HG02981 (cell line): ENCODE data around the gene SAP25.

Experiments used
- ATAC-seq: cut with Tn5 transposase; IDR thresholded peaks from one replicate; pipeline ENCODE4 v1.9.1; 2021; ENCODE audit warnings: mild to moderate bottlenecking, moderate library complexity; ENCODE audit not compliant: unreplicated experiment

Gene SAP25

DNA sequence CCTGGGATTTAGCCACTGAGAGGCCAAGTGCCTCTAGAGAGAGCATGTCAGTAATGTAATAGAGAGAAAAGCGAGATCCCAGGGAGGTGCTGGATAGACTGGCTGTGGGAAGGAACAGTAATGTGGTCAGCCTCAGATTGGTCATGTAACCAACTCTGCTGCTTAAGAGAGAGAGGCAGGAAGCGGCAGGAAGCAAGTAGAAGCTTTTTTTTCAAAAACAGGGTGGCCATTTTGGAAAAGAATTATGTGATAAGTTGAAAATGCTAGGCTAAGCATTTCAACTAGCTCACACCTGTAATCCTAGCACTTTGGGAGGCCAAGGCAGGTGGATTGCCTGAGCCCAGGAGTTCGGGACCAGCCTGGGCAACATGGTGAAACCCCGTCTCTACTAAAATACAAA lies 24.7 kb upstream of the SAP25 start:
- no peak for ATAC-seq

- ATAC-seq: no peak
Observed at GRCh38 chr7:100595188-100595587, 21.5 kb upstream of the SAP25 start.

DNA sequence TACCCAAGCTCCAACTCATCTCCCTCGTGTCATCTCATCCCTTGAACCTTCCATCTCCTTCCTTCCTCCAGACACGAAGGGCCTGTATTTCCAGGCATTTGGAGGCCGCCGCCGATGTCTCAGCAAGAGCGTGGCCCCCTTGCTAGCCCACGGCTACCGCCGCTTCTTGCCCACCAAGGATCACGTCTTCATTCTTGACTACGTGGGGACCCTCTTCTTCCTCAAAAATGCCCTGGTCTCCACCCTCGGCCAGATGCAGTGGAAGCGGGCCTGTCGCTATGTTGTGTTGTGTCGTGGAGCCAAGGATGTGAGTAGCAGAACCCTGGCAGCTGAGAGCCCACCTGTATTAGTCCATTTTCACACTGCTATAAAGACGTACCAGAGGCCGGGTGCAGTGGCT lies 17.9 kb upstream of the SAP25 start:
- no peak for ATAC-seq

DNA sequence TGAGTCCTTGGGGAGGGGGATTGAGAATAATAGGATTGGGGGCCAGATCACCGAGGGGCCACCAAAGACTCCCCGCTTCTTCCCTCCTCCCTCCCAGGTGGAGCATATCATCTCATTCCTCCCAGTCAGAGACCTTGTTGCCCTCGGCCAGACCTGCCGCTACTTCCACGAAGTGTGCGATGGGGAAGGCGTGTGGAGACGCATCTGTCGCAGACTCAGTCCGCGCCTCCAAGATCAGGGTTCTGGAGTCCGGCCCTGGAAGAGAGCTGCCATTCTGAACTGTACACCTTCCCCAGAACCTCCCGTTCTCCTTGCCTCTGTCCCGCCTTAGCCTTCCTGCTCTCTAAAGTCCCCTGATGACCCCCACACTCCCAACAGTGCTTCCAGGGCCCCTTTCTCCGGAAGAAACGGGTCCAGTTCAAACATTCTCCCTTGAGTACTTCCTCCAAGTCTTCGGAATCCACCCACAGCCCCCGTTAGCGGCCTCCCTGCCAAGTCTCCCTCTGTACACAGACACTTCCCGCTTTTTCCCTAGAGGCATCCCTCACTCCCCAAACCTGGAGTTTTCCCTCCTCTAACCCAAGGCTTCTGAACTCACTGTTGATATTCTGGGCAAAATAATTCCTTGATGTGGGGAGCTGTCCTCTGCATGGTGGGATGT lies 16.5 kb upstream of the SAP25 start:
- ATAC-seq: no peak

DNA sequence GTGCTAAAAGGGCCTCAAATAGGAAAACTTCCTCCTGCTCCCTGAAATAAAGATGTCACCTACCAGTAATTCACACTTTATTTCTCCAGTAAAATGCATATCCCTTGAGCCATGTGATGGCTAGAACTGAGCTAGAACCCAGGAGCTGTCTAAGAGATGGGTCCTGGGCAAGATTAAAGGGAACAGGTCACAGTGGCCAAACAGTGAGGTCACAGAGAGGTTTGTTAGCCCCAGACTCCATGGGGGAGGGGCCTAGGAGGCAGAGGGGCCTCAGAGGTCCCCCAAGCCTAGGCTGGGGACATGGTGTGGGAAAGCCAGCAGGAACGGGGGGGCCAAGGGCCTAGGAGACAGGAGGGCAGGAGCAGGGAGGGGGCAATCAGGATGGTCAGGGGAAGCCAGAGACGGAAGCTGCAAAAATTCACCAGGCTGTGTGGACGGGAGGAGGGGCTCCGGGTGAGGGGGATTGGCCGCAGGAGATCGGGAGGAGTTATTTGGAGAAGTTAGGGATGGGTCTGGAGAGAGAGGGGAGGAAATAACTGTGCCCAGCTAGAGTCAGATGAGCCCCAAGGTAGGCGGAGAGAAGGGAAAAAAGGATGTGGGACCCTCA lies 15.7 kb upstream of the SAP25 start:
- no peak for ATAC-seq

- ATAC-seq: no peak
Observed at GRCh38 chr7:100588438-100588837, 14.7 kb upstream of the SAP25 start.

DNA sequence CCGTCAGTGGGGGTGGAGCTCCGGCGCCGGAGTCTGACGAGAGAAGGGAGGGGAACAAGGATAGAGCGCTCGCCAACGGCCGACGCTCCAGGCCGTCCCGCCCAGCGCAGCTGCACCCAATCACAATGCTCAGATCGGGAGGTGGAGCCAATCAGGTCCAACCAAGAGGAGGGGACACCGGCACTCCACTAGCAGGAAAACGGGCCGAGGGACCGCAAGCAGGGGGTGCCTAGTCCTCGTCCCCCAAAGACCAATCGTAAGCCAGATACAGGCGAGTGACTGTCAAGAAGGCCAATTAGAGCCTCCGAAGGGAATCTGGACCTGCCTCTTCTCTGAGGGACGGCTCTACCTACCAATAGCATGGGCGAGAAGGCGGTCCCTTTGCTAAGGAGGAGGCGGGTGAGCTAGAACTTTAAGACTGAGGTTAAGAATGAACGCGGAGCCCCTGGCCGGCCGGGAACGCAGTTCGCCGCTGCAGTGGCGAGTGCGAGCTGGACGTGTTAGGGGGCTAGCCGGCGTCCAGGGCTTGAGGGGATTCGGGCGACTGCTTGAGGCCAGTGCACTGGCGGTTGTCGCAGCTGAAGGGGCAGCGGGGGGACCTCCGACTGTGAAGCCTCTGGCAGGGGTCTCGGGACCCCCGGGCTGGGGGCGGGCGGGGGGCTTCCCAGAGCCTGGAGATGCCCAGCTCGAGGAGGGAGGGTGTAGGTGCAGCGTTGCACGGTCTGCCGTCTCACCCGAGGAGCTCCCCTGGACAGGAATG lies 12.7 kb upstream of the SAP25 start, which contains the start of gene FBXO24:
Gene FBXO24, plus strand, starts transcription at position 63 of the 760 bp plus-strand sequence. Its CDS starts 298 bp downstream, at position 361.
- peak; percentile 82 for ATAC-seq

GRCh38 chr7:100585511-100586265 lies 12.0 kb upstream of the SAP25 start, which contains the start of gene LRCH4:
LRCH4 (minus strand) TSS chr7:100586129; CDS start chr7:100586100, 29 bp downstream.
- ATAC-seq: no peak

DNA sequence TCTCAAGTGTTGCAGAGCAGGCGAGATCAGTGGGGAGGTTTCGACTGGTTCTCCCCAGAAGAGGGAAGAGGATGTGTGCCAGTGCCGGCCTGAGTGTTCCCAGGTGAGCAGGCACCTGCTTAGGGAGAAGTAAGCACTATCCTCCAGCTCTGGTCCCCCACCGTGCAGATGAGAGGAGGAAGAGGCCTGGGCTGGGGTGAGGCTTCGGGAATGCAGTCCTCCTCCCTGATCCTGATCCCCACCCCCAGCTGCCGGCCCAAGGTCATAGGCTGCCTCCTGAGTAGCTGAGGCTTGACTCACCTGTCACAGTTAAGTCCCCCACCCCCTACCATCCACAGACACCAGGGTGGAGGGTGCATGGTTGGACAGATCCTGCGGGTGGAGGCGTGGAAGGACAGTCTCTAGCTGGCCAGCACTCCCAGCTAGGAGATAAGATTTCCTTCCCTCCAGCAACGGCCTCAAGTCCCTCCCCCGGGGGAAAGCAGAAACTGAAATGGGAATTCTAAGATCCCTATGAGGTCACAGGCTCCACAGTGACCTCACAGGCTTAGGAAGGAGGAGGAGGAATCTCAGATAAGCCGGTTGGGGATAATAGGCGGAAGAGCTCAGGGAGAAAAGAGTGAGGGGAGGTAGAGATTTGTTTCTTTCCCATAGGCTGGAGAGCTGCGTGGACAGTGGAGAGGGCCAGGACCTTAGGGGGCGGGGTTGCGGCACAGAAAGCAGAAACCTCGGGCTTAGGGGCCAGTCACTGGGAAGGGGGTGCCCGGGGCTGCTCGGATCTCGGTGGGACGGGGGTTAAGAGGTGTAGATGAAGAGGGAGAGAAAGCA lies 11.2 kb upstream of the SAP25 start:
- ATAC-seq: no peak

DNA sequence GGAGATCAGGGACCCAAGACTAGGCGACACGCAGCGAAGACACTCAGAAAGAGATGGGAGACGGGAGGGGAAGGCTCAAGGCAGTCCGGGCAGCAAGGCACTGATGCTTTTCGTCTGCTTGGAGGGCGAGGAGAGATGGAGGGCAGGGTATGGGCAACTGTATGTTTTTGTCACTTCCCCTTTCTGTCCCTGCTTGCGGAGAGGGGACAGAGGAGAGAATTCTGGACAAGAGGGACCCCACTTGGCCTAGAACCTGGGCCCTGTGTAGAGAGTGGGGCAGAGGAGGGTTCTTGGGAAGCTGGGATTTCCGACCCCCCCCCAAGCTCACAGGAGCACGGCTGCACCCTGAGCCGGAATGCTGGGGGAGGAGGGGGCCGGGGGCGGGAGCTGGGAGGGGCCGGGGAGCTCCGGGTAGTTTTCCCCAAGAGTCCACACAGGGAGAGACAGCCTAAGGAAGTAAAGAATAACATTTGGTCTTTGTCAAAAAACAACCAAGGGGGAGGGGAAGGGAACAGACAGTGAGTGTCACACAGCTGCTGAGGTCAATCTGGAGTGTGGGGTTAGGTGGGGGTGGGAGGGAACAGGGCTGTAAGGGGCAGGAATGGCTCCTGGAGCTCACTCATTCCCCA lies 10.5 kb upstream of the SAP25 start:
- no peak for ATAC-seq

GRCh38 chr7:100583132-100584053 lies 9.7 kb upstream of the SAP25 start:
- ATAC-seq: no peak

DNA sequence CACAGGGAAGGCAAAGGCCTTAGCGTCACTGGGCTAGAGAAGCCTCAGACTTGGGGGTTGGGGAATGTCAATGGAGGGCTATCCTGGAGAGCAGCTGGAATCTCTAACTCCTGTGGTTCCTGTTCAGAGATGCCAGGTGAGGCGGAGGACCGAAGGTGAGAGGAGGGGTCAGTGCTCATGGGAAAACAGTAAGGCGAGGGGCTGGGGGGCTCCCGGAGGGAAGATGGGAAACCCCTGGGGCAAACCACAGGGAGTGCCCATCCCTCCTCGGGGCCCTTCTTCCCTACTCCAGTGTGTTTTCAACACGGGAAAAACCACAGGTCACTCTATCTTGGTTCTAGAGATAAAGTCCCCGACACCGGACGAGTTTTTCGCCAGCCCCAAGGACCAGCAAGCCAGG lies 8.9 kb upstream of the SAP25 start:
- ATAC-seq: no peak

DNA sequence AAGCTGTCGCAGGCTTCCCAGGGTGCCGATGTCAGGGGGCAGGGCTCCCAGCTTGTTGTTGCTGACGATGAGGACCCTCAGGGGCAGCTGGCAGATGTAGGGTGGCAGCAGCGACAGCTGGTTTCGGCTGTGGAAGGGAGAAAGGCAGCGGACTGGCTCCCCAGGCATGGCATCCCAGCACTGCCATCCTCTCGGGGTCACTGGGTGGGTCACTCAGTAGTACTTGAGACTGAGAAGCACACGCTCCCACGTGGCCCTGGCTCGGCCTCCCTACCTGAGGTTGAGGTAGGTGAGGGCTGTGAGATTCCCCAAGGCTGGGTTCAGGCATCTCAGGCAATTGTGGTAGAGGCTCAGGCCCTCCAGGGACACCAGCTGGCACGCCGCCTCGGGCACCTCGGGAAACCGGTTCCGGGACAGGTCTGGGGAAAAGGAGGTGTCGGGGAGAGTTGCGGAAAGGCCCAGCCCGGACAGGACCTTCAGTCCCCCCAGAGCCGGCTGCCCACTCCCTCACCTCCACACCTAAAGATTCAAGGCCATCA lies 8.4 kb upstream of the SAP25 start:
- ATAC-seq: no peak

GRCh38 chr7:100580466-100581283 lies 7.0 kb upstream of the SAP25 start:
- no peak for ATAC-seq

DNA sequence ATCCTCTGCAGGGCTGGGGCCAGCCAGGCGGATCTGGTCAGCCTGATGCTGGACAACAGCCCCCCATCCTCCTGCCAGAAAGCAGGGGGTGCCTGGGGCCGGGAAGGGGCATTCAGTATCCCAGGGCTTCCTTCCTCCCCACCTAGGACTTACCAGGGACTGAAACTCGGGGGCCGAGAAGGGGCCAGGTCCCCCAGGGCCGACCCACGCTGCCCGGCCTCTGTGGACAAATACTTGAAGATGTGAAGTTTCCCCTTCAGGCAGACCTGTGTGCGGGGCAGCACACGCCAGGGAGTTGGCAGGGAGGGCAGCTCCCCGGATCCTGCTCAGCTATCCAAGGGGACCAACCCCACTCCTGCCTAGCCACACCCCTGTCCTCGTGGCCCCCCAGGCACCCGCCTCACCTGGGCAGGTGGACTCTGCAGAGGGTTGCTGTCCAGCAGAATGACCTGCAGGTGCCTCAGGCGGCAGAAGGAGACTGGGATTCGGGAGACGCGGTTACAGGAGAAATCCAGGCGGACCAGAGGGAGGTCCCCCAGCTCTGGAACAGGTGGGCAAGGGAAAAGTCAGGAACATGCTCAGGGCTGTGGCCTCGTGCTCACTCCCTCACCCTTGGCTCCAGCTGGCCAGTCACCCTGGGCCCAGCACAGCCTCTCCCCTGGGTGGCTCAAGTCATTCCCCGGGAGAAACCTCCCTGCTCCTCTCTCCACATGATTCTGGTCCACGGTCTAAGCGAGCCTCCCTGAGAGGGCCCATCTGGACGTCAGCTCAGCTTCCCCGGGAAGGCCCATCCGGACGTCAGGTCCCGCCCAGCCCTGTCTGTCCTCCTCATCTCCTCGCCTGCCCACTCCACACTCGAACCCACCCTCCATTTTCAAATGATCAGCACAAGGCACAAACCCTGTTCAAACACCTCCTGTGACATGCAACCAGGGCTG lies 4.8 kb upstream of the SAP25 start:
- ATAC-seq: no peak

DNA sequence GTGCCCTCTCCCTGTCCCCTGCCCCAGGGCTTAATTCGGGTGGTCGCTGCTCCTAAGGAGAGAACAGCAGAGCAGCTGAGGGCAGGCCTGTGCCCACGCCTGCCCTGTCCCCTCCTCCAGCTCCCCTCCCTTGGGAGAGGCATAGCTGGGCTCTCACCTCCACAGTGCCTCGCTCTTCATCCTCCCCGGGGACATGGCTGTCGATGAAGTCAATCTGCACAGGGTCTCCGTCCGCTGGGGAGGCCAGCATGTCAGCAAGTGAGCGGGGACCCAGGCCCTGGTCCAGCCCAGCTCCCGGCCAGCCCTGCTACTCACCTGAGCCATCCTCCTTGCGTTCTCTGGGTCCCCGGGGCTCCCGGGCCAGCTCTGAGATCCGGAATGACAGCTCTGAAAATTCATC lies 3.8 kb upstream of the SAP25 start:
- ATAC-seq: no peak

DNA sequence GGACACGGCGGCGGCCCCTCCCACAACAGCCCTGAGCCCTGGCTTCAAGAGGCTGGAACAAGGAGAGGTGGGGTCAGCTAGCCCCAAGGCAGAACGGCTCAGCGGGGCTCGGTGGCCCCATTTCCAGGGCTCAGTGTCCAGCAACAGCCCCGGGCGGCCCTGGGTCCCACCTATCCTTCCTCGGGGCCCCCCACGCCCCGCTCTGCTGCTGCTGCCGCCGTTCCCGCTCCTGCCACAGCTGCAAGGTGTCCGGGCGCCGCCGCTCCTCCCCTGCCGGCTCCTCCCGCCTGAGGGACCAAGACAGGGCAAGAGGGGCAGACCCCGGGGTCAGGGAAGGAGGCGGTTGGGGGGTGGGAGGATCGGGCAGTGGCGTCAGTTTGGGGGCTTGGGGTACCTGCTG lies 3.4 kb upstream of the SAP25 start:
- ATAC-seq: no peak
